SJSA1 (cell line): Measurements from ENCODE around the gene LRG1. TPM values are rescaled to one million over a fixed set of nuclear protein-coding genes. Genes with fewer than 3 reads are reported as not detected.
"Not testable (repeated sequence)": the region's sequence is repeated elsewhere in the genome, so short reads cannot be mapped to it uniquely, and the experiment has no call there.

Experiments used
- DNase-seq, 2 experiments: peaks; one replicate each; pipeline ENCODE4 v3.0.0-alpha.2; 2015 to 2020; ENCODE audit warnings: low spot score in 2 of 2, low read depth in 1 of 2
- H3K27ac ChIP-seq: fragments of 250-450 bp; sonication (Bioruptor Pico); 2 replicates; pipeline ENCODE4 v1.5.1; 2020; ENCODE audit warnings: mild to moderate bottlenecking, moderate library complexity
- H3K27me3 ChIP-seq: fragments of 250-450 bp; sonication (Bioruptor Pico); replicated peaks from 2 replicates; pipeline ENCODE4 v1.5.1; 2020; ENCODE audit warnings: mild to moderate bottlenecking, moderate library complexity
- H3K36me3 ChIP-seq: fragments of 250-450 bp; sonication (Bioruptor Pico); 2 replicates; pipeline ENCODE4 v1.5.1; 2020; ENCODE audit warnings: mild to moderate bottlenecking
- H3K4me1 ChIP-seq: fragments of 250-450 bp; sonication (Bioruptor Pico); replicated peaks from 2 replicates; pipeline ENCODE4 v1.6.1; 2021; ENCODE audit warnings: mild to moderate bottlenecking
- H3K4me3 ChIP-seq: fragments of 250-450 bp; sonication (Bioruptor Pico); 2 replicates; pipeline ENCODE4 v1.5.1; 2020; ENCODE audit warnings: mild to moderate bottlenecking
- H3K9me3 ChIP-seq: fragments of 250-450 bp; sonication (Bioruptor Pico); replicated peaks from 2 replicates; pipeline ENCODE4 v1.5.1; 2020; ENCODE audit warnings: mild to moderate bottlenecking
- total RNA-seq: library from RNA; depleted of rRNA; stranded (reverse); fragments of >200 nt; shearing (Covaris generic); gene quantifications from 2 replicates; pipeline ENCODE4 v1.2.3, GENCODE V29; 2014

LRG1 gene
- total RNA-seq, 1 experiment from 2014 or later, result not detected

DNA sequence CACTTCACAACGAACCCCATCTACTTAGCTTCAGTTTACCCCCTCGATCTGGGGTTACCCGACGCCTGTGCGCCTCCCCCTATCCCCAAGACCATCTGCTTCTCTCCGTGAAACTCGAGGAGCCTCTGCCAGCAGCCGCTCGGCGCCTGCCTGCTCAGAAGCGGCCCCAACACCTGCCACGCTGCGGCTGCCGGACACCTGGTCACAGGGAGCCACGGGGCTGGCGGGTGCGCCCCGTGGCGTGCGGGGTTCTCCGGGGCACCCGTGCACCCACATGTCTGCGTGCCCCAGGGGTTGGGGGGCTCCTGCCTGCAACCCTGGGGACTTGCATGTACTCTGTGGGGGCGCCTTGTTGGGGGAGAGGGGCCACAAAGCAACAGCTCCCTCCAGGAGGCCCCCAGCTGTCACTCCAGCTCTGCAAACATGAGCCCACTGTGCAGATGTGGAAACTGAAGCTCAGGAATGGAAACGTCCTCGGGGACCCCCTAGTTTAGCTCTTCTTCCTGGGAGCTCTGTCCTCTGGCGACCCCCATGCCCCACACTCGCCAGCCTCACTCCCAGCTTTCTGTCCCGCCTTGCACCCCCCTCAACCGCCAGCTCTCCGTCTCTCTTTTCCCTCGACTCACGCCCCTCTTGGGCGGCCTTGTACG lies 26.7 kb upstream of the LRG1 start:
- Histone ChIP-seq H3K9me3 (no peaks in the 10 kb centered on the region), H3K4me3 (no peak overlapping the region), H3K27me3 (no peaks in the 10 kb centered on the region), H3K36me3 (no peaks in the 10 kb centered on the region), H3K4me1 (no peaks in the 10 kb centered on the region), H3K27ac (no peak overlapping the region)
- no peak for DNase-seq

DNA sequence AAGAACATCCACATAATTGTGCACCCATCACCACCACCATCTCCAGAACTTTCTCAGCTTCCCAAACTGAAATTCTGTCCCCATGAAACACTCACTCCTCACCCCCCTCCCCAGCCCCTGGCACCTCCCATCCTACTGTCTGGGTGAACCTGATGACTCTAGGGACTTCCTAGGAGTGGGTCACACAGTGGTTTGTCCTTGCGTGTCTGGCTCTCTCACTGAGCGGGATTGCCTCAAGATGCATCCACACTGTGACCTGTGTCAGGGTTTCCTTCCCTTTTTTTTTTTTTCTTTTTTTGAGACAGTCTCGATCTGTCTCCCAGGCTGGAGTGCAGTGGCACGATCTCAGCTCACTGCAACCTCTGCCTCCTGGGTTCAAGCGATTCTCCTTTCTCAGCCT lies 23.7 kb upstream of the LRG1 start:
- not testable (repeated sequence) for H3K4me1 ChIP-seq, H3K4me3 ChIP-seq, DNase-seq, H3K9me3 ChIP-seq, H3K36me3 ChIP-seq, H3K27ac ChIP-seq, H3K27me3 ChIP-seq

DNA sequence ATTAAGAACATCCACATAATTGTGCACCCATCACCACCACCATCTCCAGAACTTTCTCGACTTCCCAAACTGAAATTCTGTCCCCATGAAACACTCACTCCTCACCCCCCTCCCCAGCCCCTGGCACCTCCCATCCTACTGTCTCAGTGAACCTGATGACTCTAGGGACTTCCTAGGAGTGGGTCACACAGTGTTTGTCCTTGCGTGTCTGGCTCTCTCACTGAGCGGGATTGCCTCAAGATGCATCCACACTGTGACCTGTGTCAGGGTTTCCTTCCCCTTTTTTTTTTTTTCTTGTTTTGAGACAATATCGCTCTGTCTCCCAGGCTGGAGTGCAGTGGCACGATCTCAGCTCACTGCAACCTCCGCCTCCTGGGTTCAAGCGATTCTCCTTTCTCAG lies 22.2 kb upstream of the LRG1 start:
- not testable (repeated sequence) for H3K27ac ChIP-seq, H3K36me3 ChIP-seq, DNase-seq, H3K4me3 ChIP-seq, H3K27me3 ChIP-seq, H3K4me1 ChIP-seq, H3K9me3 ChIP-seq

DNA sequence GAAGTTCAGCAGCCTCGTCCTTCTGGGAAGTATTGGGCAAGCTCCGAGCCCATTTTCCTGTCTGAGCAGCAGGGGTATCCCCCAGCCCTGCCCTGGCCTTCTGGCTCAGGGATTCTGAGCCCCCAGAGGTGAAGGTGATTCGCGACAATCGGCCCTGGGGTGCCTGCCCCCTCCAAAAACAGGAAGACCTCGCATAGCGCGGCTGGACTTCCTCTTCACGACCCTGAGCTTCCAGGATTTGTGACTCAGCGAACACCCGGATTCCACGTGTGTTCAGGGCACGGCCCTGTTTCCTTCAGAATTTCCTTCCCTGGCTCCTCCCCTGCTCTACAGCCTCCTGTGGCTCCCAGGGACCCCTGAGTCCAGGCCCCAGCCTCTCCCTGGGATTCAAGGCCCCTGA lies 19.7 kb upstream of the LRG1 start, which contains the start of gene SEMA6B:
SEMA6B (minus strand) TSS at position 116 of the 400 bp plus-strand sequence. CDS start 1,227 bp downstream, outside the sequence.
- H3K4me1 ChIP-seq, result no peaks in the 10 kb centered on the region
- no peaks in the 10 kb centered on the region; the same call in 1 of the 2 replicates for H3K27me3 ChIP-seq
- H3K36me3 ChIP-seq, result no peaks in the 10 kb centered on the region
- no peaks in the 10 kb centered on the region for H3K9me3 ChIP-seq
- H3K4me3 ChIP-seq, result no peak within 1 kb of the TSS
- no peak for DNase-seq
- H3K27ac ChIP-seq, result no peak within 1 kb of the TSS

DNA sequence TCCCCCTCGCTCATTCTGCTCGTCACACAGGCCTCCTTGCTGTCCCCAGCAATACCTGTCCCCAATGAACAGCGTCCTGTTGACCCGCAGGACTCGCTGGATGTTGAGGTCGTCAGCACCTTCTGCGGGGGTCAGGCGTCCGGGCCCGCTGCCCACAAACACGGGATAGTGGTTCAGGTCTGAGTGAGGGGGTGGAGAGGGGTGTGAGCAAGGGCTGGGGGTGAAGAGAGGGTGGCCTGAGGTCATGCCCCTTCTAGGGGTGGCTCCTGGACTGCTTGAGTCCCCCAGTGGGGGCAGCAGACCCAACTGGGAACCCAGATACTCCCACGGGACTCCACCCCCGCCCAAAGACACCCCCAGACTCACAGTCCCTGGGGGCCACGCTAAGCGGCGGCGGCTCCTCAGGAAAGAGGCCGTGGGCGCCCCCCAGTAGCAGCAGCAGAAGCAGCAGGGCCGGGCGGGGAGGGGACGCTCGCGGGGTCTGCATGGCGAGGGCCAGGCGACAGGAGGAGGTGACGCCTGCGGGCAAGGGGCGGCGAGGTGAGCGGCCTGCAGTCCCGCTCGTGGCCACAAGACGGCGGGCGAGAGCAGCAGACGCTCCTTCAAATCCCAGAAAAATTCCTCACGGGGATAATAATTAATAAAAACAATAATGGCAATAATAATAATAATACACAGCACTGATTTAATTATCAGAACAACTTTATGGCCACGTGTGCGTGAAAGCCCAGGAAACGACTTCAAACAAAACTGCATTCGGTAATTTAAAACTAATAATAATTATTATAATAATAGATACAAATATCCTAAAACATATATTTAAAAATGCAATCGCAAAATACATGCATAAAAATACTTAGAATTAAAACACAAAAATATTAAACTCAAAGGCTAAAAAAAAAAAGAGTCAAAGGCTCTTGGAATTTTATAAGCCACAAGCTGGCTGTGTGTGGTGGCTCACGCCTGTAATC lies 18.4 kb upstream of the LRG1 start:
- H3K4me1 ChIP-seq, result no peaks in the 10 kb centered on the region
- no peak overlapping the region for H3K4me3 ChIP-seq
- no peaks in the 10 kb centered on the region for H3K9me3 ChIP-seq
- no peak for DNase-seq
- H3K27me3 ChIP-seq, result no peaks in the 10 kb centered on the region; the same call in 1 of the 2 replicates
- no peak overlapping the region for H3K27ac ChIP-seq
- no peaks in the 10 kb centered on the region for H3K36me3 ChIP-seq

DNA sequence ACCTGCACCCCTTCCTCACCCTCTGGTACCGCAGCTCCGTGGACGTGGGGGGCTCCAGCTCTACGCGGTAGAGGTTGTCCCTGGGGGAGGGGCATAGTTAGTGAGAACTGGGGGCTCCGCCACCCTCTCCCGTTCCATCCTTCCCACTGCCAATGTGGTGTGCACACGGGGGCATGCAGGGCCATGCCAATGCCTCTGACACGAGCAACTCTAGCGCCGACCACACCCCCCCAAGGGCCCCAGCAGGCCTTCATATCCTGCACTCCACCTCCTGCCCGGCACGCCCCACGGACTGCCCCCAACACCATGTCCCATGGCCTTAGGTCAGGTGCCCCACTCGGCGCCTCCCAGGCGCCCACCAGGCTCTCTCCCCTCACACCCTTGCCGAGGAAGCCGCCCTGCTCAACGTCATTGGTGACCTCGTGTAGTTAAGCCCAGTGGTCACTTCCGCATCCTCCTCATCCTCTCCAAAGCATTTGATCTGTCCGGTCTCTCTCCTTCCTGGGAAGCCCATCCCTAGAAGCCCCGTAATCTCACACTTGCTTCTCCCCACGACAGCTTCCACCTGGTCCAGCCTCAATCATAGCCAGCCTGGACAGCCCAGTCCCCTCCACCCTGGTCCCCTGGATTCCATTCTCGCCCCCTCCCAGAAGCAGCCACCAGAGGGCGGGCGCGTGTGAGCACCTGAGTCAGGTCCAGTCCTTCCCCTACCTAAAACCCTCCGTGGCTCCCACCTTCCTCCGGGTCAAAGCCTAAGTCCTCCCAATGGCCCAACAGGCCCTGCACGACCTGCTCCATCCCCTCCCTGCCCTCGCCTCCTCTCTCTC lies 17.5 kb upstream of the LRG1 start:
- no peak for DNase-seq
- Histone ChIP-seq H3K4me1 (no peaks in the 10 kb centered on the region), H3K4me3 (no peak overlapping the region), H3K27me3 (no peaks in the 10 kb centered on the region; the same call in 1 of the 2 replicates), H3K36me3 (no peaks in the 10 kb centered on the region), H3K9me3 (no peaks in the 10 kb centered on the region), H3K27ac (no peak overlapping the region)

DNA sequence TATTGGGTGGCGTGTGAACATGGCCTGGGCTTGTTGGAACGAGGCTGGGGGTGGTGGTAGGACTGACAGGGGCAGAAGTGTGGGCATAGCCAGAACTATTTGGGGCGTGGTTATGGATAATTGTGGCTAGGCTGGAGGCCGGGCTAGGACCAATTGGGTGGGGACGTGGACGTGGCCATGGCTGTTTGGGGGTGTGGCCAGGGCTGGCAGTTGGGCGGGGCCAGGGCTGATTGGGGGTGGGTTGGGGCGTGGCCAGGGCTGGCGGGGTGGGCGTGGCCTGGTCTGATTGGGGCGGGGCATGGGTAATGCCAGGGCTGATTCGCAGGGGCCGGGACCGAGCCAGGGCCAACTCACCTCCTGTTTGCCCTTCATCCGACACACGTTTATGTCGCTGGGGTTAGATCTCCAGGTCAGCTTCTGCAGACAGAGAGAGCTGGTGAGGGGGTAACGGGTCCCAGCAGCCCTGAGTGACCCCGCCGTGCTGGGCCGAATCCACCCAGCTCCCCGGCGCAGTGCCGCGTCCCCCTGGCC lies 16.8 kb upstream of the LRG1 start:
- no peaks in the 10 kb centered on the region for H3K4me1 ChIP-seq
- no peak overlapping the region for H3K4me3 ChIP-seq
- no peak overlapping the region for H3K27ac ChIP-seq
- no peaks in the 10 kb centered on the region; the same call in 1 of the 2 replicates for H3K27me3 ChIP-seq
- no peaks in the 10 kb centered on the region for H3K36me3 ChIP-seq
- no peaks in the 10 kb centered on the region for H3K9me3 ChIP-seq
- peak in 1 of 2 experiments; percentile 65 for DNase-seq

DNA sequence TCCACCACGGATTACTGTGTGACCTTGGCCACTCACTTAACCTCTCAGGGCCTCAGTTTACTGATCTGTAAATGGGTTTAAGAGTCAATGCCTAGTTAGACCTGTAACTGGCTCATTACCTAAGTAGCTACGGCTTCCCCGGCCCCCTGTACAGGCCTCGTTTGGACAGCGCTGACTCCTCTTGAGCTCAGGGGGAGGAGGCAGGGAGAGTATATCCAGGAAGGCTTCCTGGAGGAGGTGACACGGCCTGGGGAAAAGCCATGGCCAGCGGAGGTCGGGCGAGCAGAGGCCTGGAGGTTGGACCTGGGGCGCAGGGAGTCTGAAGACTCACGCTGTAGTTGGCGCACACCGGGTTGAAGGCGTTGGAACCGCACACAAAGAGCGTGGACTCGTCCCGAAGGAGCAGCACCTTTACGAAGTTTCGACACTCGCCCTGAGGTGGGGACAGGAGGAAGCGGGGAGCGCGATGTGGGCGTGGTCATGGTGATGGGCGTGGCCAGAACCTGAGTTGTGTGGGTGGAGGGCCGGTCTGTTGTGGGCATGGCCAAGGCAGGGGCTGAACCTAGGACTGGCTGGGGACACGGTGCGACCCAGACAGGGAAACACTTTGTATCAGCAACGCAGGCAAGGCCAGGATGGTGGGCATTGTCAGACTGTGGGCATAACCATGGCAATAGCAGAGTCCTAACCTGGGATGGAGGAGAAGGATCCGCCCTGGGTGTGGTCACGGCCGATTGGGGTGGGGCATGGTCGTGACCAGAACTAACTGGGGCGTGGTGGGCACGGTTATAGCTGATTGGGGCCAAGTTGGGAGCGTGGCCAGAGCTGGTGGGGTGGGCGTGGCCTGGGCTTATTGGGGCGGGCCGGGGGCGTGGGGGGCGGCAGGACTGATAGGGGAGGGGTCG lies 16.1 kb upstream of the LRG1 start:
- no peaks in the 10 kb centered on the region; the same call in 1 of the 2 replicates for H3K27me3 ChIP-seq

DNA sequence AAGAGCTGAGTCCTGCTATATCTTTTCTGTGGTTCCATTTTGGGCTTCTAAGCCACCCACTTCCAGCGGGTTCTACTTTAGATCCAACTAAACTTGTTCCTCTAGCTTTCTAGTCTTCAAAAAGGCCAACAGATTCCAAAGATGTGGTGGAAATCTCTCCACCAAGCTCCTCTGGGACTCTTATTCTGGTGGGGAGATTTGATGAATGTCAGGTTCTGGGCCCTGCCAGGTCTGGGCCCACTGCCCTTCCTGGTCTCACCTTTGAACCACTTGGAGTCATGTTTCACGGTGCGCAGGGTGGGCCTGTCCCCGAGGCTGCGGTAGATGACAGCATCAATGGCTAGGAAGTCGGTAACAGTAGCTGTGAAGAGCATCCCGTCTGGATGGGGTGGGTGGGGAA lies 14.9 kb upstream of the LRG1 start:
- no peak for DNase-seq

More for the DNA sequence above, 16.1 kb upstream of the LRG1 start:
- Histone ChIP-seq H3K27ac (no peak overlapping the region), H3K9me3 (no peaks in the 10 kb centered on the region), H3K4me1 (no peaks in the 10 kb centered on the region), H3K36me3 (no peaks in the 10 kb centered on the region), H3K4me3 (no peak overlapping the region)
- no peak for DNase-seq

DNA sequence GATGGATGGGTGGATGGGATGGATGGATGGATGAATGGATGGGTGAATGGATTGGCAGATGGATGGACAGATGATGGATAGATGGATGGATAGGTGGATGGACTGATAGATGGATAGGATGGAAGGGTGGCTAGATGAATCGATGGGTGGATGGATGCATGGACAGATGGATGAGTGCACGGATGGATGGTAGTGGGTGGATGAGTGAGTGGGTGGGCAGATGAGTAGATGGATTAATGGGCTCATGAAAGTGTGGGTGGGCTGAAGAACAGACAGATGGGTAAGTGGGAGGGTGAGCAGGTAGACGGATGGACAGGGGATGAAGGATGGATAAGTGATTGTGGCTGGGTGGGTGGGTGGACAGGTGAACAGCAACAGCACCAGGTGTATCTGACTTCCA lies 13.9 kb upstream of the LRG1 start:
- H3K4me1 ChIP-seq, result no peaks in the 10 kb centered on the region
- no peak for DNase-seq
- no peaks in the 10 kb centered on the region for H3K36me3 ChIP-seq
- H3K27me3 ChIP-seq, result no peaks in the 10 kb centered on the region; the same call in 1 of the 2 replicates
- H3K9me3 ChIP-seq, result no peaks in the 10 kb centered on the region
- no peak overlapping the region for H3K27ac ChIP-seq
- H3K4me3 ChIP-seq, result no peak overlapping the region

More for the DNA sequence above, 14.9 kb upstream of the LRG1 start:
- no peak overlapping the region for H3K27ac ChIP-seq
- no peaks in the 10 kb centered on the region; the same call in 1 of the 2 replicates for H3K27me3 ChIP-seq
- H3K36me3 ChIP-seq, result no peaks in the 10 kb centered on the region
- H3K4me1 ChIP-seq, result no peaks in the 10 kb centered on the region
- H3K9me3 ChIP-seq, result no peaks in the 10 kb centered on the region
- H3K4me3 ChIP-seq, result no peak overlapping the region

DNA sequence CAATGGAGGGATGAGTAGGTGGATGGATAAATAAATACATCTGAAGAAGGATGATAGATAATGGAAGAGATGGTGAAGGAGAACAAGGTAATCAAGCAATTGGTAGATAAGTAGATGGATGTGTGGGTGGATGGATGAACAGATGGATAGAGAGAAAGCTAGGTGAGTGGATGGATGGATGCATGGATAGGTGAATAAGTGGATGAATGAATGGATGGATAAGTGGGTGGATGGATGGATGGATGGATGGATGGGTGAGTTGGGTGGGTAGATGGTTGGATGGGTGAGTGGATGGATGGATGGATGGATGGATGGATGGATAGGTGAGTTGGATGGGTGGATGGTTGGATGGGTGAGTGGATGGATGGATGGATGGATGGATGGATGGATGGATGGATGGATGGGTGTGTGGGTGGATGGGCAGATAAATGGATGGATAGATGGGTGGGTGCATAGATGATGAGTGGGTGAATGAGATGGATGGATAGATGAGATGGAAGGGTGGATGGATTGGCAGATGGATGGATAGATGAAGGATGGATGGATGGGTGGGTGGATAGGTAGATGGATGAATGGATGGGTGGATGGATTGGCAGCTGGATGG lies 13.4 kb upstream of the LRG1 start:
- no peak overlapping the region for H3K27ac ChIP-seq
- H3K4me3 ChIP-seq, result no peak overlapping the region

DNA sequence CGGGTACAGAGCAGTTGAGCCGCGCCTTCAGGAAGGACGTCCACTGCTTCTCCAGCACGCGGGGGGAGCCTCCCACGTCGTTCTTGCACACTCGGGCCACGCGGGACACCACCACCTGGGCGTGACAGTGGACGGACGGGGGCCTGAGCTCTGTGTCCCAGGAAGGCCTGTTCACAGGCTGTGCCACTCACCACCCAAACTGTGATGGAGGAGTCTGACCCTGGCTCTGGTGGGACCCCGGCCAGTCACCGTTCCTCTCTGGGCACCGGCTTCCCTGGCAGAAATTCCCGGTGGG lies 12.6 kb upstream of the LRG1 start:
- Histone ChIP-seq H3K27ac (no peak overlapping the region), H3K36me3 (no peaks in the 10 kb centered on the region), H3K4me1 (no peaks in the 10 kb centered on the region), H3K9me3 (no peaks in the 10 kb centered on the region), H3K27me3 (peaks cover 9% of the 10 kb centered on the region; the same call in 1 of the 2 replicates), H3K4me3 (no peak overlapping the region)
- DNase-seq, result no peak

More for the DNA sequence above, 13.4 kb upstream of the LRG1 start:
- Histone ChIP-seq H3K9me3 (no peaks in the 10 kb centered on the region), H3K4me1 (no peaks in the 10 kb centered on the region), H3K27me3 (peaks cover 3% of the 10 kb centered on the region; the same call in 1 of the 2 replicates), H3K36me3 (no peaks in the 10 kb centered on the region)
- DNase-seq, result no peak
